Right atrium auricular region (tissue), 2 donors: ENCODE measurements around the gene SPOCK2. TPM values are rescaled to one million over a fixed set of nuclear protein-coding genes. Genes with fewer than 3 reads are reported as not detected.

Experiments used
- DNase-seq: peaks from one replicate; pipeline ENCODE4 v3.0.0-alpha.2; 2019; ENCODE audit warnings: low spot score
- H3K27ac ChIP-seq, 2 donors: fragments of 200-600 bp; sonication (generic); 1 replicate in 1 of 2; 2 replicates in 1 of 2; pipeline ENCODE4 v1.5.1; 2016 to 2019
- H3K27me3 ChIP-seq, 2 donors: fragments of 200-600 bp; sonication (generic); one replicate each; pipeline versions ENCODE4 v1.5.1 to v1.6.0; 2017 to 2019
- H3K36me3 ChIP-seq: fragments of 200-600 bp; sonication (generic); one replicate; pipeline ENCODE4 v1.5.1; 2016
- H3K4me1 ChIP-seq, 2 donors: fragments of 200-600 bp; sonication (generic); one replicate each; pipeline versions ENCODE4 v1.5.1 to v1.6.0; 2017 to 2019
- H3K4me3 ChIP-seq, 2 donors: fragments of 200-600 bp; sonication (generic); 1 replicate in 1 of 2; 2 replicates in 1 of 2; pipeline ENCODE4 v1.5.1; 2017 to 2019; ENCODE audit warnings: mild to moderate bottlenecking in 1 of 2, moderate library complexity in 1 of 2
- H3K9me3 ChIP-seq, 2 donors: fragments of 200-600 bp; sonication (generic); one replicate each; pipeline ENCODE4 v1.5.1; 2019
- total RNA-seq, 2 donors: library from RNA; depleted of rRNA; stranded (reverse); fragments of >200 nt; gene quantifications; one replicate each; pipeline ENCODE4 v1.1.0, GENCODE V29; 2016
- TF ChIP-seq, protein P1 (sequence below), 2 donors: fragments of 200-600 bp; sonication (generic); IDR thresholded peaks; one replicate each; pipeline ENCODE4 v1.5.1; 2019; ENCODE audit warnings: antibody characterized with exemption in 2 of 2

Gene SPOCK2
- total RNA-seq, 2 donors from 2014 or later: 19.3 to 19.8 TPM

DNA sequence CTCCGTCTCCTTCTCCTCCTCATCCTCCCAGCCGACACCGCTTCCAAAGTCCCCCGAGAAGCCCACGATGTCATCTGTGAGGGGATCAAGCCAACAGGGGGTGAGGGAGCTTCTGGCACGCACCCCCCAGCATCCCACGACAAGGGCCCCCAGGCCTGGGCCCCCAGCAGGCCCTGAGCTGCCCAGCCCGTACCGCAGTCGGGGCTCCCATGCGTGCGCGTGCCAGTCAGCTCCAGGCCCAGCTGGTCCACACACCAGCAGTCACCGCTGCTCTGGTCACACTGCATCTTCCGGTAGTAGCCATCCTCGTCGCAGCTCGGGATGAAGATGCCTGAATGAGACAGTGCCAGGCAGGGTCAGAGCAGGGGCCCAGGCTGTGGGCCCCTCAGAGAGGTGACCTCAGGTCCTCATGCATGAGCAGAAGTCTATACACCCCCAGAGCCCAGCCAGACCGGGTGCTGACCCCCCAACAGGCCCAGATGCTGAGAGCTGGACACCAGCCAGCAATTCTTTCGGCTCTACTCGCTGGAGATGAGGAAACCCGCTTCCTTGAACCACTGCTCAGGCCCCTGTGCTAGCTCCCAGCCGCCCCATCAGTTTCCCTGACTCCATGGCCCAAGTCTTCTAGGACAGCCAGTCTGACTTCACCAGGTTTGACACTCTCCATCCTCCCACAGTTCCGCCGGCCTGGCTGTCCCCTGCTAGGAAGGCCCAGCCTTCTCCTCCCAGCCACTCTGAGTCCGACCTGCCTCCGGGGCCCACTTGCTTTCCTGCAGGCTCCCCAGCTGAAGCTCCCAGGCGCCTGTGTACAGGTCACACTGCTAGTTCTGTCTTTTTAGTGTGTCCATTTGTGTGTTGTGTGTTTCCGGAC is 25.3 kb downstream of the SPOCK2 start:
- Histone ChIP-seq H3K27ac (no peak overlapping the region), H3K4me1 (peaks cover 0 to 33% of the 10 kb centered on the region in 2 donors), H3K36me3 (no peaks in the 10 kb centered on the region), H3K27me3 (no peaks in the 10 kb centered on the region), H3K4me3 (no peak overlapping the region), H3K9me3 (no peaks in the 10 kb centered on the region)
- TF ChIP-seq, protein P1, sequence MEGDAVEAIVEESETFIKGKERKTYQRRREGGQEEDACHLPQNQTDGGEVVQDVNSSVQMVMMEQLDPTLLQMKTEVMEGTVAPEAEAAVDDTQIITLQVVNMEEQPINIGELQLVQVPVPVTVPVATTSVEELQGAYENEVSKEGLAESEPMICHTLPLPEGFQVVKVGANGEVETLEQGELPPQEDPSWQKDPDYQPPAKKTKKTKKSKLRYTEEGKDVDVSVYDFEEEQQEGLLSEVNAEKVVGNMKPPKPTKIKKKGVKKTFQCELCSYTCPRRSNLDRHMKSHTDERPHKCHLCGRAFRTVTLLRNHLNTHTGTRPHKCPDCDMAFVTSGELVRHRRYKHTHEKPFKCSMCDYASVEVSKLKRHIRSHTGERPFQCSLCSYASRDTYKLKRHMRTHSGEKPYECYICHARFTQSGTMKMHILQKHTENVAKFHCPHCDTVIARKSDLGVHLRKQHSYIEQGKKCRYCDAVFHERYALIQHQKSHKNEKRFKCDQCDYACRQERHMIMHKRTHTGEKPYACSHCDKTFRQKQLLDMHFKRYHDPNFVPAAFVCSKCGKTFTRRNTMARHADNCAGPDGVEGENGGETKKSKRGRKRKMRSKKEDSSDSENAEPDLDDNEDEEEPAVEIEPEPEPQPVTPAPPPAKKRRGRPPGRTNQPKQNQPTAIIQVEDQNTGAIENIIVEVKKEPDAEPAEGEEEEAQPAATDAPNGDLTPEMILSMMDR (IDR thresholded peaks at IDR 0.05): no peak
- DNase-seq: no peak

DNA sequence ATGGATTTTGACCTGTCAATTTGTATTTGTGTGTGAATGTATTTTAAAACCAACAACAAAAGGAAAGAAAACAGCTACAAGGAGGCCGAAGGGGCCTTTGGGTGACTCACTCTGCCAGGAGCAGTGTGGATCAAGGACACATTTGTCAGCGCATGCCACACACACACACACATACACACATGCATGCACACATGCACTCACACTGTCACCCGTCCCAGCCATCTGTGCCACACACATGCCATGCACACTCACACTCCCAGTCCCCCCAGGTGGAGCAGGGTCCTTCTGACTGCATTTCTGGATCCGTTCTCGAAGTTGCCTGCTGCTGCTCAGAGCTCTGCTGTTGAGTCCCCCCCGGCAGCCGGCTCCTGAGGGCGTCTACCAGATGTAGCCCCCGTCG is 26.0 kb downstream of the SPOCK2 start:
- no peak overlapping the region for H3K4me3 ChIP-seq
- no peaks in the 10 kb centered on the region for H3K36me3 ChIP-seq
- H3K27ac ChIP-seq: no peak overlapping the region
- DNase-seq: no peak
- peaks cover 0 to 32% of the 10 kb centered on the region in 2 donors for H3K4me1 ChIP-seq
- no peaks in the 10 kb centered on the region for H3K9me3 ChIP-seq
- no peaks in the 10 kb centered on the region for H3K27me3 ChIP-seq
- TF ChIP-seq, protein P1 (IDR thresholded peaks at IDR 0.05): no peak

DNA sequence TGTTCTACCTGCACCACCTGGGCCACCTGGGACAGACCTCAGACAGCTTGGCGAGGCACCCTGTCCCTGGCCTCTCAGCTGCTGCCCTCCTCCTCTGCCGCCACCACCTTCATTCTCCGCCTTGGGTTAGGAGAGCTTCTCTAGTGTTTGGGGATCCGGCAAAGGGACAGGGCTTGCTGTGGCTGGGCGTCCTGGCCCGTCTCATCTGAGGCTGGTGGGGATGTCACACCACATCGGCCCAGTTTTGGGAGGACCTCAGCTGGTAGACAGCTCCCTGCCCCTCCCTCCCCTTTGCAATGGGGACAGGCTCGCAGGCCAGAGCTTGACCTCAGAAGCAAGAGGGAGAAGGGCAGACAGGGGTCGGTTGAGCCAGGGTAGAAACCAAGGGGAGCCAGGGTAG is 26.4 kb downstream of the SPOCK2 start:
- TF ChIP-seq, protein P1 (IDR thresholded peaks at IDR 0.05): no peak
- no peaks in the 10 kb centered on the region for H3K27me3 ChIP-seq
- no peak for DNase-seq
- no peak overlapping the region for H3K4me3 ChIP-seq
- H3K4me1 ChIP-seq: peaks cover 0 to 32% of the 10 kb centered on the region in 2 donors
- no peaks in the 10 kb centered on the region for H3K36me3 ChIP-seq
- no peak overlapping the region for H3K27ac ChIP-seq
- H3K9me3 ChIP-seq: no peaks in the 10 kb centered on the region

DNA sequence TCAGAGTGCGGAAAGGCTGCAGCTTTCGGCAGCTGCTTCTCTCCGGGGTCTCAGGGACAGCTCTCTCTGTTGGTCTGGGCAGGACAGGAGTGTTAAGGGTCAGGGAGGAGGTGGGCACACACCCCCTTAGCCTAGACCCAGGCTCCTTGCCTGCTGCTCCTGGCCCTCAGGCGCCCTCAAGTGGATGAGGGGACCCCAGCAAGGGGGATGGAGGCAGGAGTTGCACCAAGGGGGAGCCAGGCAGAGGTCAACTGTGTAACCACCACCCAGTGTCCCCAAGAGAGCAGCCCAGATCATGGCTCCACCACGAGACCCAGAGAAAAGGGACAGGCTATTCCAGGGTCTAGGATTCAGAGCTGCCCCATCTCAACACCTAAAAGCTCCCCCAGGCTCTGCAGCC is 26.9 kb downstream of the SPOCK2 start:
- TF ChIP-seq, protein P1 (IDR thresholded peaks at IDR 0.05): no peak
- H3K27ac ChIP-seq: no peak overlapping the region
- H3K9me3 ChIP-seq: no peaks in the 10 kb centered on the region
- no peak overlapping the region for H3K4me3 ChIP-seq
- no peaks in the 10 kb centered on the region for H3K27me3 ChIP-seq
- no peak for DNase-seq
- peaks cover 0 to 27% of the 10 kb centered on the region in 2 donors for H3K4me1 ChIP-seq
- no peaks in the 10 kb centered on the region for H3K36me3 ChIP-seq

DNA sequence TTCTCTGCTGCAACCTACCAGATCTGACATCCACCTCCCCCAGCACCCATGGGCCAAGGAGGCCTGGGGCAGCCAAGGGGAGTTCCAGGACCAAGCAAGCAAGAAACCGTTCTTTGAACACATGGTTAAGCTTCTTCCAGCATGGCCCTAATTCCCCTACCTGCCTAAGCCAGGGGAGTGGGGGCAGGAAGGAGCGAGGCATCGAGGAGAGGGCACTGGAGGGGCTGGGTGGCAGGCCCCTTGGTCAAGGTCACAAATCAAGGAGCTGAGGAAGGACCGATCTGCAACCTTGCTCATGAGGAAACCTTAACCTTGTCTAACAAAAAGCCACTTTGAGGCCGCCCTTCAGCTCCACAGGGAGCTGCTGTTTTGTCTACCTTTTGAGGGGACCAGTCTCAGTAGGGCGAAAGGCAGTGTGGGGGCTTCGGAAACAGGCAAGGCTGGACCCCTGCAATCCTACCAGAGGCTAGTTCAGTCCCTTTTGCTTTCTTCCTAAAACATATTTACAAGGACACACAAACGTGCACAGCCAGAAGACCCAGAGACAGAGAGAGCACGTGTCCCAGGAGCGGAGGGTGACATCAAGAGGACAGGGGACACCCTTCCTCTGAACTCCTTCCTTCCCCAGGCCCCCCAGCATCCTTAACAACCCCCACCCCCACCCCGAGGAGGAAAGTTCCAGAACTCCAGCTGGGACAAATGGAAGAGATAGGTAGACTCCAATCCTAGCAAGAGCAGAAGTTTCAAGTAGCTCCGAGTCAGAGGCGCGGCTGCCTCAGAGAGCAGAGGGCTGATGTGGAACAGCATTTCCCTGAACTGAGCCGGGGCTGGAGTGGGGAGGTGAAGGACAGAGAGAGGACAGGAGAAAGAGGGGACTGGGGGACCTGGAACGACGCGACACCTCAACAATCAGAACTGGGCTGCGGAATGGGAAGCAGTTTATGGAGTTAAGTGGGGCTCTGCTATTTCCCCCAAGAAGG is 28.2 kb downstream of the SPOCK2 start:
- Histone ChIP-seq H3K4me3 (no peak overlapping the region), H3K27ac (no peak overlapping the region), H3K4me1 (peaks cover 0 to 27% of the 10 kb centered on the region in 2 donors), H3K9me3 (no peaks in the 10 kb centered on the region), H3K36me3 (no peaks in the 10 kb centered on the region), H3K27me3 (no peaks in the 10 kb centered on the region)
- TF ChIP-seq, protein P1 (IDR thresholded peaks at IDR 0.05): no peak
- DNase-seq: no peak
